B cell (primary cell): Measurements from ENCODE around the gene KRT73. TPM values are rescaled to one million over a fixed set of nuclear protein-coding genes. Genes with fewer than 3 reads are reported as not detected.
"Not testable (repeated sequence)": the region's sequence is repeated elsewhere in the genome, so short reads cannot be mapped to it uniquely, and the experiment has no call there.

Source experiments
- ATAC-seq: fragments of 200-7000 bp; cut with Tn5 transposase; one replicate; pipeline ENCODE4 v1.10.0; 2021; ENCODE audit warnings: low read depth, mild to moderate bottlenecking, moderate number of reproducible peaks, moderate library complexity
- CTCF ChIA-PET: fragments of 350-600 bp; sonication (Branson Sonifier 250); formaldehyde crosslinking; loops from one replicate; lab custom pipeline; 2021; ENCODE audit warnings: antibody characterized with exemption, inconsistent platforms; lab: Charles Lee
- POLR2A ChIA-PET: fragments of 350-600 bp; sonication (Branson Sonifier 250); formaldehyde crosslinking; loops from one replicate; lab custom pipeline; 2021; ENCODE audit warnings: antibody characterized with exemption; lab: Charles Lee
- DNase-seq: peaks from one replicate; pipeline ENCODE4 v3.0.0; 2013
- H2AFZ ChIP-seq: 2 replicates; pipeline ENCODE4 v1.6.1; 2012; ENCODE audit warnings: mild to moderate bottlenecking, low read depth, low read length; ENCODE audit not compliant: insufficient read depth, poor library complexity, severe bottlenecking
- H3K27ac ChIP-seq, 2 donors: 1 replicate in 1 of 2; 2 replicates in 1 of 2; pipeline ENCODE4 v1.5.1; 2012 to 2013; ENCODE audit warnings: low read length in 2 of 2, mild to moderate bottlenecking in 2 of 2, moderate library complexity in 1 of 2
- H3K27me3 ChIP-seq, 4 experiments: fragments of 200-600 bp in 1 of 4; sonication (generic) in 1 of 4; replicated peaks in 1 of 4; 1 replicate in 2 of 4; 2 replicates in 2 of 4; pipeline versions ENCODE4 v1.6.1 to v1.7.0; 2013 to 2016; ENCODE audit warnings: low read length in 3 of 4, mild to moderate bottlenecking in 2 of 4, mixed read lengths in 1 of 4, moderate library complexity in 1 of 4; ENCODE audit not compliant: insufficient read depth in 4 of 4, control insufficient read depth in 3 of 4; ENCODE audit errors: control extremely low read depth in 1 of 4
- H3K36me3 ChIP-seq, 2 experiments: replicated peaks in 1 of 2; 1 replicate in 1 of 2; 2 replicates in 1 of 2; pipeline versions ENCODE4 v1.6.1 to v1.7.1; 2013; ENCODE audit warnings: low read length in 1 of 2; ENCODE audit not compliant: insufficient read depth in 2 of 2, control insufficient read depth in 1 of 2; ENCODE audit errors: control extremely low read depth in 1 of 2, extremely low read depth in 1 of 2
- H3K4me1 ChIP-seq, 2 donors: fragments of 200-600 bp in 1 of 2; sonication (generic) in 1 of 2; 1 replicate in 1 of 2; 2 replicates in 1 of 2; pipeline versions ENCODE4 v1.5.1 to v1.6.1; 2013 to 2017; ENCODE audit warnings: low read length in 2 of 2; ENCODE audit not compliant: control insufficient read depth in 2 of 2, insufficient read depth in 2 of 2
- H3K4me2 ChIP-seq: replicated peaks from 2 replicates; pipeline ENCODE3; 2012; ENCODE audit warnings: mild to moderate bottlenecking, low read depth, low read length; ENCODE audit not compliant: poor library complexity, severe bottlenecking
- H3K4me3 ChIP-seq, 5 experiments: fragments of 200-600 bp in 1 of 5; sonication (generic) in 1 of 5; 1 replicate in 3 of 5; 2 replicates in 2 of 5; pipeline versions ENCODE4 v1.5.1 to v1.7.0; 2011 to 2016; ENCODE audit warnings: low read length in 4 of 5, mild to moderate bottlenecking in 4 of 5, low read depth in 2 of 5, control low read depth in 1 of 5, moderate library complexity in 1 of 5; ENCODE audit not compliant: insufficient read depth in 1 of 5; ENCODE audit errors: control extremely low read depth in 1 of 5, extremely low read depth in 1 of 5
- H3K79me2 ChIP-seq: fragments of 200-600 bp; sonication (generic); one replicate; pipeline ENCODE4 v1.6.0; 2016; ENCODE audit warnings: low read length; ENCODE audit not compliant: control insufficient read depth, insufficient read depth
- H3K9ac ChIP-seq: fragments of 200-600 bp; sonication (generic); 2 replicates; pipeline ENCODE4 v1.6.1; 2017; ENCODE audit warnings: mild to moderate bottlenecking, low read length, moderate library complexity
- H3K9me3 ChIP-seq, 3 donors: one replicate each; pipeline versions ENCODE4 v1.6.1 to v1.7.1; 2013; ENCODE audit warnings: low read length in 2 of 3; ENCODE audit not compliant: control insufficient read depth in 2 of 3, insufficient read depth in 1 of 3; ENCODE audit errors: control extremely low read depth in 1 of 3
- H4K20me1 ChIP-seq: 2 replicates; pipeline ENCODE4 v1.6.0; 2012; ENCODE audit warnings: mild to moderate bottlenecking, low read length; ENCODE audit not compliant: insufficient read depth, control insufficient read depth, poor library complexity, severe bottlenecking
- H3K27ac Mint-ChIP-seq: one replicate; pipeline ENCODE4 v1.8.0; 2021; ENCODE audit warnings: mixed read lengths
- H3K27me3 Mint-ChIP-seq: one replicate; pipeline ENCODE4 v1.8.0; 2021; ENCODE audit warnings: mixed read lengths
- H3K4me1 Mint-ChIP-seq: one replicate; pipeline ENCODE4 v1.8.0; 2021; ENCODE audit warnings: mixed read lengths
- H3K4me3 Mint-ChIP-seq: one replicate; pipeline ENCODE4 v1.8.0; 2021; ENCODE audit warnings: mixed read lengths
- H3K9me3 Mint-ChIP-seq: one replicate; pipeline ENCODE4 v1.8.0; 2022; ENCODE audit warnings: mixed read lengths; ENCODE audit not compliant: insufficient read depth
- EZH2 ChIP-seq: IDR thresholded peaks from 2 replicates; pipeline ENCODE4 v1.6.1; 2012; ENCODE audit warnings: borderline replicate concordance, low read depth, mild to moderate bottlenecking, moderate library complexity, low read length; ENCODE audit not compliant: insufficient read depth, poor library complexity, severe bottlenecking
- WGBS: methylation state at CpG from one replicate; pipeline ENCODE4 v1.1.5; 2013; ENCODE audit warnings: missing lambda C conversion rate; ENCODE audit not compliant: insufficient coverage; 5-methylcytosine and 5-hydroxymethylcytosine counted together
- intact Hi-C: fragments of 100-400 bp; cut with micrococcal nuclease; formaldehyde crosslinking; loops from one replicate; pipeline ENCODE4 v1.10.0; 2022
- polyA plus RNA-seq: library from polyadenylated mRNA; depleted of rRNA; stranded (reverse); fragments of >200 nt; gene quantifications from 2 replicates; pipeline ENCODE4 v1.2.3, GENCODE V29; 2012
- total RNA-seq, 2 donors: library from RNA; stranded (reverse); fragments of 120-200 nt in 1 of 2; gene quantifications; 1 replicate in 1 of 2; 2 replicates in 1 of 2; pipeline versions ENCODE4 v1.2.3 to v1.2.4, GENCODE V29; 2013 to 2022
- TF ChIP-seq, protein P1 (sequence below): fragments of 200-600 bp; IDR thresholded peaks from one replicate; pipeline ENCODE4 v1.8.0; 2022; ENCODE audit warnings: antibody characterized with exemption, mild to moderate bottlenecking

The KRT73 gene
- total and polyA plus RNA-seq, 2 donors (not counting 1 experiment from before 2014, with no cell fraction given) = 0.07 TPM; not detected in 1

DNA sequence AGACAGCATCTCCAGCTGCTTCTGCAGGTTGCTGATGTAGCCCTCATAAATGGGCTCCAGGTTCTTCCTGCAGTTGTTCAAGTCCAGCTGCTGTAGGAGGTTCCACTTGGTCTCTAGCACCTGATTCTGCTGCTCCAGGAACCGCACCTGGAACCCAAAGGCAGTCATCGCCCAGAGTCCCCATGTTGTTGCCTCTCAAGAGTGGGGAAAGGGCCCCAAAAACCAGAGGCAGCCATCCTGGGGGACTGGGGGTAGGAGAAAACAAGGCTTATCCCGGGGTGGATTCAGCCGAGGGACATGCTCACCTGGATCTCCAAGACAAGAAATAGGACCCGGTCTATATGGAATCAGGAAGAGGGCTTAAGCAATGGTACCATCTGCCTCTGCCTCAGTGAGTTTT lies 19.4 kb downstream of the KRT73 start:
- CTCF ChIA-PET = interaction anchor here (1.5 kb wide), 1 partner anchor 45 kb away, joined by 4 read pairs; no protein-coding TSS in a partner anchor

GRCh38 chr12:52594237-52594636 lies 24.1 kb downstream of the KRT73 start:
- H3K9ac ChIP-seq, H3K27ac Mint-ChIP-seq, H3K27ac ChIP-seq, CTCF ChIA-PET, H3K9me3 ChIP-seq, H3K4me3 Mint-ChIP-seq, H3K4me3 ChIP-seq, H3K27me3 ChIP-seq, H3K4me1 ChIP-seq, POLR2A ChIA-PET, intact Hi-C loops, H4K20me1 ChIP-seq, H3K4me2 ChIP-seq, DNase-seq, H3K9me3 Mint-ChIP-seq, H3K4me1 Mint-ChIP-seq, H2AFZ ChIP-seq, ATAC-seq, H3K36me3 ChIP-seq, H3K79me2 ChIP-seq: not testable (repeated sequence)
- 100% methylated on average over 1 of the region's 4 CpGs for WGBS
- H3K27me3 Mint-ChIP-seq = peaks cover 38% of the 10 kb centered on the region

More for the DNA sequence above, 19.4 kb downstream of the KRT73 start:
- TF ChIP-seq, protein P1, sequence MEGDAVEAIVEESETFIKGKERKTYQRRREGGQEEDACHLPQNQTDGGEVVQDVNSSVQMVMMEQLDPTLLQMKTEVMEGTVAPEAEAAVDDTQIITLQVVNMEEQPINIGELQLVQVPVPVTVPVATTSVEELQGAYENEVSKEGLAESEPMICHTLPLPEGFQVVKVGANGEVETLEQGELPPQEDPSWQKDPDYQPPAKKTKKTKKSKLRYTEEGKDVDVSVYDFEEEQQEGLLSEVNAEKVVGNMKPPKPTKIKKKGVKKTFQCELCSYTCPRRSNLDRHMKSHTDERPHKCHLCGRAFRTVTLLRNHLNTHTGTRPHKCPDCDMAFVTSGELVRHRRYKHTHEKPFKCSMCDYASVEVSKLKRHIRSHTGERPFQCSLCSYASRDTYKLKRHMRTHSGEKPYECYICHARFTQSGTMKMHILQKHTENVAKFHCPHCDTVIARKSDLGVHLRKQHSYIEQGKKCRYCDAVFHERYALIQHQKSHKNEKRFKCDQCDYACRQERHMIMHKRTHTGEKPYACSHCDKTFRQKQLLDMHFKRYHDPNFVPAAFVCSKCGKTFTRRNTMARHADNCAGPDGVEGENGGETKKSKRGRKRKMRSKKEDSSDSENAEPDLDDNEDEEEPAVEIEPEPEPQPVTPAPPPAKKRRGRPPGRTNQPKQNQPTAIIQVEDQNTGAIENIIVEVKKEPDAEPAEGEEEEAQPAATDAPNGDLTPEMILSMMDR = no peak
- no peak for TF ChIP-seq EZH2
- Histone ChIP-seq H3K4me3 (no peak overlapping the region), H3K4me2 (no peak overlapping the region), H2AFZ (no peak overlapping the region), H4K20me1 (no peaks in the 10 kb centered on the region), H3K36me3 (no peaks in the 10 kb centered on the region), H3K9ac (no peak overlapping the region), H3K79me2 (no peaks in the 10 kb centered on the region), H3K27me3 (peaks cover 0 to 14% (median 6%) of the 10 kb centered on the region in 4 experiments), H3K27ac (no peak overlapping the region), H3K4me1 (no peaks in the 10 kb centered on the region), H3K9me3 (no peaks in the 10 kb centered on the region)
- H3K27ac Mint-ChIP-seq = no peak overlapping the region
- peaks cover 44% of the 10 kb centered on the region for H3K27me3 Mint-ChIP-seq
- POLR2A ChIA-PET = no interaction called here
- 87% methylated on average over 5 of the region's 5 CpGs for WGBS
- DNase-seq (no peak), ATAC-seq (no peak)
- no peaks in the 10 kb centered on the region for H3K9me3 Mint-ChIP-seq
- H3K4me3 Mint-ChIP-seq = no peak overlapping the region
- intact Hi-C loops = no loop called here
- no peaks in the 10 kb centered on the region for H3K4me1 Mint-ChIP-seq
